A549 (cell line): ENCODE results near the gene NTM. TPM values are rescaled to one million over a fixed set of nuclear protein-coding genes. Genes with fewer than 3 reads are reported as not detected.

Experiments
- ATAC-seq, 2 experiments: fragments of 200-7000 bp in 1 of 2; fragments of >200 bp in 1 of 2; cut with Nextera tagmentation in 1 of 2; cut with Tn5 transposase in 1 of 2; 3 replicates each; pipeline versions ENCODE4 v1.8.0 to v1.9.1; 2018 to 2020; ENCODE audit warnings: mild to moderate bottlenecking in 1 of 2, moderate library complexity in 1 of 2
- CTCF ChIA-PET: fragments of 300-600 bp; sonication (Branson Sonifier 250); formaldehyde crosslinking; extraction: SDS; loops from one replicate; lab custom pipeline; 2021; ENCODE audit warnings: antibody characterized with exemption, inconsistent platforms; lab: Yijun Ruan, JAX
- POLR2A ChIA-PET: fragments of 350-600 bp; formaldehyde crosslinking; extraction: SDS; loops from one replicate; lab custom pipeline; 2021; ENCODE audit warnings: antibody characterized with exemption, inconsistent platforms; lab: Yijun Ruan, JAX
- DNase-seq, 2 experiments: peaks; one replicate each; pipeline versions ENCODE4 v3.0.0 to v3.0.0-alpha.2; 2011 to 2016; ENCODE audit warnings: low read depth in 1 of 2, low spot score in 1 of 2
- FAIRE-seq: peaks from 2 replicates; lab custom pipeline; 2011; peaks lifted over from hg19 to GRCh38; lab: Jason Lieb, UNC
- H3K27ac ChIP-seq, 2 experiments: fragments of >200 bp; sonication (Bioruptor Twin); formaldehyde crosslinking; 3 replicates each; pipeline ENCODE4 v1.5.1; 2016 to 2017
- H3K4me1 ChIP-seq: fragments of >200 bp; sonication (Bioruptor Twin); formaldehyde crosslinking; 3 replicates; pipeline ENCODE4 v1.6.1; 2016
- H3K4me2 ChIP-seq: fragments of >200 bp; sonication (Bioruptor Twin); formaldehyde crosslinking; 3 replicates; pipeline ENCODE4 v1.6.1; 2016
- H3K4me3 ChIP-seq: fragments of >200 bp; sonication (Bioruptor Twin); formaldehyde crosslinking; 3 replicates; pipeline ENCODE4 v1.5.1; 2016
- H3K9me3 ChIP-seq: fragments of >200 bp; sonication (Bioruptor Twin); formaldehyde crosslinking; 3 replicates; pipeline ENCODE4 v1.6.1; 2016
- BCL3 ChIP-seq: fragments of >200 bp; sonication (Bioruptor Twin); formaldehyde crosslinking; IDR thresholded peaks from 3 replicates; pipeline ENCODE4 v1.6.1; 2016
- CBX8 ChIP-seq: fragments of 200-600 bp; sonication (generic); IDR thresholded peaks from 2 replicates; pipeline ENCODE4 v1.6.1; 2016
- EHMT2 ChIP-seq: fragments of 200-600 bp; sonication (generic); IDR thresholded peaks from 2 replicates; pipeline ENCODE4 v1.6.1; 2016; ENCODE audit warnings: antibody characterized with exemption, low read depth, mild to moderate bottlenecking, moderate library complexity
- FOSB ChIP-seq: fragments of 250-450 bp; sonication (Bioruptor Pico); IDR thresholded peaks from 2 replicates; pipeline ENCODE4 v1.5.0; 2020; ENCODE audit warnings: mild to moderate bottlenecking, moderate library complexity
- FOXS1 ChIP-seq: fragments of 250-450 bp; sonication (Bioruptor Pico); IDR thresholded peaks from 2 replicates; pipeline ENCODE4 v1.5.0; 2020; ENCODE audit warnings: mild to moderate bottlenecking, moderate library complexity
- GATA3 ChIP-seq: IDR thresholded peaks from 2 replicates; pipeline ENCODE4 v1.6.1; 2012; ENCODE audit warnings: borderline replicate concordance
- HES2 ChIP-seq: fragments of >200 bp; sonication (Bioruptor Twin); formaldehyde crosslinking; IDR thresholded peaks from 2 replicates; pipeline ENCODE4 v1.6.1; 2016
- HEYL ChIP-seq: fragments of 250-450 bp; sonication (Bioruptor Pico); IDR thresholded peaks from 2 replicates; pipeline ENCODE4 v1.8.0; 2021; ENCODE audit warnings: mild to moderate bottlenecking, moderate library complexity
- HOXB13 ChIP-seq: fragments of 250-450 bp; sonication (Bioruptor Pico); IDR thresholded peaks from 2 replicates; pipeline ENCODE4 v1.5.0; 2020; ENCODE audit warnings: low read depth, mild to moderate bottlenecking, moderate library complexity
- HOXB5 ChIP-seq: fragments of 250-450 bp; sonication (Bioruptor Pico); IDR thresholded peaks from 2 replicates; pipeline ENCODE4 v1.5.0; 2020; ENCODE audit warnings: mild to moderate bottlenecking, moderate library complexity
- KDM5A ChIP-seq: fragments of 200-600 bp; sonication (generic); IDR thresholded peaks from 2 replicates; pipeline ENCODE4 v1.6.1; 2016; ENCODE audit warnings: antibody characterized with exemption, mild to moderate bottlenecking
- MAZ ChIP-seq: fragments of 150-350 bp; IDR thresholded peaks from 2 replicates; pipeline ENCODE4 v1.6.1; 2014; ENCODE audit warnings: antibody characterized with exemption, low read depth, low read length, borderline replicate concordance
- NPAS2 ChIP-seq: fragments of 250-450 bp; sonication (Bioruptor Pico); IDR thresholded peaks from 2 replicates; pipeline ENCODE4 v1.8.0; 2022; ENCODE audit warnings: mild to moderate bottlenecking, moderate library complexity, borderline replicate concordance
- NR3C1 ChIP-seq: fragments of >200 bp; sonication (Bioruptor Twin); formaldehyde crosslinking; IDR thresholded peaks from 3 replicates; pipeline ENCODE4 v1.6.1; 2017
- PBX3 ChIP-seq: IDR thresholded peaks from 2 replicates; pipeline ENCODE4 v1.6.1; 2012
- POLR2A ChIP-seq: IDR thresholded peaks from 2 replicates; pipeline ENCODE4 v1.6.1; 2012; ENCODE audit warnings: mild to moderate bottlenecking, low read length
- POLR2AphosphoS2 ChIP-seq: conservative IDR thresholded peaks from 2 replicates; pipeline ENCODE4 v1.6.1; 2012; ENCODE audit warnings: low read length, improper control_type of control experiment, inconsistent platforms
- RAD21 ChIP-seq, 2 experiments: fragments of >200 bp in 1 of 2; sonication (Bioruptor Twin) in 1 of 2; formaldehyde crosslinking in 1 of 2; IDR thresholded peaks in 1 of 2; conservative IDR thresholded peaks in 1 of 2; 2 replicates in 1 of 2; 3 replicates in 1 of 2; pipeline ENCODE4 v1.6.1; 2012 to 2018; ENCODE audit warnings: inconsistent platforms in 1 of 2
- RARB ChIP-seq: fragments of 250-450 bp; sonication (Bioruptor Pico); IDR thresholded peaks from 2 replicates; pipeline ENCODE4 v1.8.0; 2021; ENCODE audit warnings: mild to moderate bottlenecking, moderate library complexity
- REST ChIP-seq: fragments of 200-600 bp; sonication (generic); IDR thresholded peaks from 2 replicates; pipeline ENCODE4 v1.6.1; 2016; ENCODE audit warnings: antibody characterized with exemption, mild to moderate bottlenecking, moderate library complexity
- RFX5 ChIP-seq: fragments of 450-650 bp; IDR thresholded peaks from 2 replicates; pipeline ENCODE4 v1.7.1; 2014; ENCODE audit warnings: antibody characterized with exemption, mild to moderate bottlenecking, moderate library complexity
- RNF2 ChIP-seq: fragments of 200-600 bp; sonication (generic); IDR thresholded peaks from 2 replicates; pipeline ENCODE4 v1.6.1; 2016; ENCODE audit warnings: low read depth, mild to moderate bottlenecking, antibody characterized with exemption, moderate library complexity, borderline replicate concordance
- SREBF2 ChIP-seq: fragments of 450-650 bp; IDR thresholded peaks from 2 replicates; pipeline ENCODE4 v1.6.1; 2014; ENCODE audit warnings: mild to moderate bottlenecking, moderate library complexity
- ZC3H11A ChIP-seq: fragments of 450-650 bp; IDR thresholded peaks from 2 replicates; pipeline ENCODE4 v1.6.1; 2014; ENCODE audit warnings: antibody characterized with exemption, mild to moderate bottlenecking
- ZFP36 ChIP-seq: fragments of 450-650 bp; IDR thresholded peaks from 2 replicates; pipeline ENCODE4 v1.6.1; 2014; ENCODE audit warnings: borderline replicate concordance; ENCODE audit not compliant: partially characterized antibody
- WGBS: methylation state at CpG from one replicate; pipeline ENCODE4 v1.1.6; 2017; ENCODE audit errors: missing lambda C conversion rate; 5-methylcytosine and 5-hydroxymethylcytosine counted together
- polyA plus RNA-seq, 4 experiments: library from polyadenylated mRNA; depleted of rRNA in 3 of 4; stranded (reverse); fragments of >200 nt; fragmentation: RNase III in 1 of 4; extraction: RNeasy Plus Mini Kit Qiagen cat#74134 plus additional on column Dnase treatment in 1 of 4; gene quantifications; 2 replicates in 3 of 4; 3 replicates in 1 of 4; pipeline ENCODE4 v1.2.3, GENCODE V29; 2011 to 2017

NTM gene
- polyA plus RNA-seq, 2 of the 4 experiments (the other 2 are of a cell fraction) = not detected

GRCh38 chr11:131888230-131888855 is 517.9 kb downstream of the NTM start (continued):
- TF ChIP-seq REST (no peak), CBX8 (no peak), POLR2A (no peak), POLR2AphosphoS2 (no peak)

GRCh38 chr11:131889146-131889577 is 518.7 kb downstream of the NTM start:
- Histone ChIP-seq H3K4me3 (no peak overlapping the region), H3K4me2 (no peak overlapping the region), H3K27ac (no peak overlapping the region), H3K4me1 (no peaks in the 10 kb centered on the region), H3K9me3 (no peaks in the 10 kb centered on the region)
- TF ChIP-seq ZC3H11A (no peak), POLR2AphosphoS2 (no peak), FOSB (CRISPR knock-in tag) (no peak), EHMT2 (no peak), GATA3 (no peak), HEYL (no peak), HOXB13 (no peak), MAZ (no peak), KDM5A (no peak), FOXS1 (CRISPR knock-in tag) (no peak), HOXB5 (CRISPR knock-in tag) (no peak), PBX3 (no peak), HES2 (no peak), RFX5 (no peak), ZFP36 (no peak), NR3C1 (no peak)
- CTCF ChIA-PET = no interaction called here
- no peak for FAIRE-seq
- ATAC-seq = no peak
- WGBS = 0% methylated on average over 2 of the region's 2 CpGs
- DNase-seq = no peak
- POLR2A ChIA-PET = no interaction called here

GRCh38 chr11:131889760-131890581 is 519.6 kb downstream of the NTM start:
- DNase-seq (no peak), ATAC-seq (no peak), FAIRE-seq (no peak)
- Histone ChIP-seq H3K9me3 (no peaks in the 10 kb centered on the region), H3K27ac (no peak overlapping the region), H3K4me3 (no peak overlapping the region), H3K4me1 (no peaks in the 10 kb centered on the region), H3K4me2 (no peak overlapping the region)
- ChIA-PET CTCF (interaction anchor here (1.0 kb wide), 1 partner anchor 11 kb away, joined by 3 read pairs; no protein-coding TSS in a partner anchor), POLR2A (no interaction called here)
- 28% methylated on average over 4 of the region's 4 CpGs for WGBS
- TF ChIP-seq GATA3 (no peak), BCL3 (no peak), RNF2 (no peak), RARB (CRISPR knock-in tag) (no peak), NPAS2 (CRISPR knock-in tag) (no peak), SREBF2 (no peak), RAD21 (conservative IDR thresholded peaks at IDR 0.05 in 1 of 2, IDR thresholded peaks at IDR 0.05 in 1 of 2) (no peak), REST (no peak)
